HUES6 (cell line): ENCODE data around the gene KCTD21.
"Not testable (repeated sequence)": the region's sequence is repeated elsewhere in the genome, so short reads cannot be mapped to it uniquely, and the experiment has no call there.

Experiments used
- H3K27ac ChIP-seq: 2 replicates; pipeline ENCODE4 v1.7.0; 2013; ENCODE audit warnings: low read depth, mild to moderate bottlenecking, low read length, inconsistent platforms
- H3K27me3 ChIP-seq: 2 replicates; pipeline ENCODE4 v1.6.1; 2013; ENCODE audit warnings: low read length; ENCODE audit not compliant: control insufficient read depth, insufficient read depth
- H3K36me3 ChIP-seq: 2 replicates; pipeline ENCODE4 v1.6.1; 2013; ENCODE audit warnings: low read length; ENCODE audit not compliant: control insufficient read depth, insufficient read depth
- H3K4me1 ChIP-seq: 2 replicates; pipeline ENCODE4 v1.6.1; 2013; ENCODE audit warnings: low read length; ENCODE audit not compliant: control insufficient read depth, insufficient read depth
- H3K4me3 ChIP-seq: 2 replicates; pipeline ENCODE4 v1.5.1; 2013; ENCODE audit warnings: low read depth, low read length
- H3K9ac ChIP-seq: one replicate; pipeline ENCODE4 v1.6.1; 2013; ENCODE audit warnings: mild to moderate bottlenecking, low read length
- H3K9me3 ChIP-seq: 2 replicates; pipeline ENCODE4 v1.6.1; 2013; ENCODE audit warnings: low read depth, low read length; ENCODE audit not compliant: control insufficient read depth, insufficient read depth

The KCTD21 gene

DNA sequence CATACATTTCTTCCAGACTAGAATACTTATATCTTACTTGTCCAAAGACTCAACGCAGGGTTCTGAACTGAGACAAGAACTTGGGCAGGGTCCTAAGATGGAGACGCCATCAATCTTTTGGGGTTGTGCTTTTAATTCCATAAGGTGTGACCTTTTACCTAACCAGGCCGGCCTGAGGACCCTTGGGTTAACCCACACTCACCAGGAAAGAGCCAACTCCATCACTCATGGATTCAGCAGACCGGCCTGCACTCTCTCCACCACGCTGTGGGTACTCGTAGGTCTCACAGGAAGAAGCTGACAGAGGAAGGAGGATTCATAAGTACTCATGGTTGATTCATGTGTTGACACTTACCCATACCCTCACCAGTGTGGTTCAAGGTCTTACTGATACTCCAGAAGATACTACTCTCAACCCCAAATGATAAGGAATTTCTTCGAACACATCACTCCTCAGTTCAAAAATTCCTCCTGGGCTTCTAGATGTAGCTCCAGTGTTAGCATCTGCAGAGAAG is 36.5 kb upstream of the KCTD21 start:
- Histone ChIP-seq H3K9me3 (no peaks in the 10 kb centered on the region), H3K36me3 (peaks cover 42% of the 10 kb centered on the region), H3K4me1 (no peaks in the 10 kb centered on the region), H3K27me3 (no peaks in the 10 kb centered on the region), H3K9ac (no peak overlapping the region), H3K4me3 (no peak overlapping the region), H3K27ac (no peak overlapping the region)

DNA sequence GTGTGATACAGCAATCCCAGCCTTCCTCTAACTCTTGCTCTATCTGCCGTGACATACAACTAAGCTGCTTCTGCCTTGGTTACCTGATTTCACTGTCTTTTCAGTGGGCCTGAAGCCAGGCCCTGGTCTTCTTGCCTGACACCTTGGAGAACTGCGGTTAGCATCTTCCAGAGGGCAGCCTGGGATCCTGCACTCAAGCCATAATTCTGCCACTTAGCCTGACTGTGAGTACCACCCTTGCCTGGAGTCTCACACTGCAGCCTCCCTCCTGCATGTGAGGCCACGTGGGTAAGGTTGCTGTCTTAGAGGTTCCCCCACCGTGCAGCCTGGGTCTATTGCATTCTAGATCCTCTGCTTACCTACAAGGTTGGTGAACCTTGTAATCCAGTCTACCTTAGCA is 36.1 kb upstream of the KCTD21 start:
- no peak overlapping the region for H3K9ac ChIP-seq
- H3K9me3 ChIP-seq = no peaks in the 10 kb centered on the region
- no peak overlapping the region for H3K4me3 ChIP-seq
- H3K27me3 ChIP-seq = no peaks in the 10 kb centered on the region
- no peak overlapping the region for H3K27ac ChIP-seq
- H3K36me3 ChIP-seq = peaks cover 46% of the 10 kb centered on the region
- H3K4me1 ChIP-seq = no peaks in the 10 kb centered on the region

DNA sequence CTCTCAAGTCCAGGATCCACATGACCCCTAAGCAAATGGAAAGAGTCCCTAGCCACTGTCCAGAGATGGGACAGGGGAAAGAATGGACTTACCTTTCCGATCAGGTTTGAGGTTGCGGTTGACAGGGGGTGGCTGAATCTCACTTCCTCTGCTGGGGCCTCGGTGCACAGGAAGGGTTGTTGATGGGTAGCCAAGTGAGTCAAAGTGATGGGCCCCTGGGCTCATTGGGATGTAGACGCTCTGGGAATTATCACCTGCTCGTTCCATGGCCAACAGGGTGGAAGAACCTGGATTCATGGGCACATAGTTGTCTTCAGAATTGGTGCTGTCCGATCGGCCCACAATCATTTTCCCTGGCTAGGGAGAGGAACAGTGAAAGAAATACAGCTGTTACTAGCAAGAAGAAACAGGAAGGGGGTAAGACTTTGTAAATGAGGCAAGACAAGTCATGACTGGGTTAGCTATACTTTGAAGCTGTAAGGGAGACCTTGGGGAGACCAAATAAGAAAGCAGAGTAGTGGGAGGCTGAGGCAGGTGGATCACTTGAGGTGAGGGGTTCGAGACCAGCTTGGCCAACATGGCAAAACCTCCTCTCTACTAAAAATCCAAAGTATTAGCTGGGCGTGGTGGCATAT is 35.0 kb upstream of the KCTD21 start:
- Histone ChIP-seq H3K27me3 (no peaks in the 10 kb centered on the region), H3K36me3 (peaks cover 56% of the 10 kb centered on the region), H3K27ac (no peak overlapping the region), H3K9ac (no peak overlapping the region), H3K4me3 (no peak overlapping the region), H3K4me1 (no peaks in the 10 kb centered on the region), H3K9me3 (no peaks in the 10 kb centered on the region)

DNA sequence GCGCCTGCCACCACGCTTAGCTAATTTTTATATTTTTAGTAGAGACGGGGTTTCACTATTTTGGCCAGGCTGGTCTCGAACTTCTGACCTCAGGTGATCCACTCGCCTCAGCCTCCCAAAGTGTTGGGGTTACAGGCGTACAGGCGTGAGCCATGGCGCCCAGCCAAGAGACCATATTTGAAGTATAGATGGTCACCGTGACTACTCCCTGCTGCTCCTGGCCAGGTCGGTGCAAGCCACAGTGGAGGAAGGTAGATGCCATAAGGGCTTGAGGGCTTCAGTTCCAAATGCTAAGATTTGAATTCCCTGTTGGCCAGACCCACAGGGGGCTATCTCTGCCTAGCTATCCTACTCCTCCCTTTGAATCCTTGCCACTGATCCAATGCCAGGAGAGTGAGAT is 34.3 kb upstream of the KCTD21 start:
- H3K36me3 ChIP-seq = peaks cover 58% of the 10 kb centered on the region
- H3K27me3 ChIP-seq, H3K4me3 ChIP-seq, H3K4me1 ChIP-seq, H3K27ac ChIP-seq, H3K9me3 ChIP-seq, H3K9ac ChIP-seq: not testable (repeated sequence)

DNA sequence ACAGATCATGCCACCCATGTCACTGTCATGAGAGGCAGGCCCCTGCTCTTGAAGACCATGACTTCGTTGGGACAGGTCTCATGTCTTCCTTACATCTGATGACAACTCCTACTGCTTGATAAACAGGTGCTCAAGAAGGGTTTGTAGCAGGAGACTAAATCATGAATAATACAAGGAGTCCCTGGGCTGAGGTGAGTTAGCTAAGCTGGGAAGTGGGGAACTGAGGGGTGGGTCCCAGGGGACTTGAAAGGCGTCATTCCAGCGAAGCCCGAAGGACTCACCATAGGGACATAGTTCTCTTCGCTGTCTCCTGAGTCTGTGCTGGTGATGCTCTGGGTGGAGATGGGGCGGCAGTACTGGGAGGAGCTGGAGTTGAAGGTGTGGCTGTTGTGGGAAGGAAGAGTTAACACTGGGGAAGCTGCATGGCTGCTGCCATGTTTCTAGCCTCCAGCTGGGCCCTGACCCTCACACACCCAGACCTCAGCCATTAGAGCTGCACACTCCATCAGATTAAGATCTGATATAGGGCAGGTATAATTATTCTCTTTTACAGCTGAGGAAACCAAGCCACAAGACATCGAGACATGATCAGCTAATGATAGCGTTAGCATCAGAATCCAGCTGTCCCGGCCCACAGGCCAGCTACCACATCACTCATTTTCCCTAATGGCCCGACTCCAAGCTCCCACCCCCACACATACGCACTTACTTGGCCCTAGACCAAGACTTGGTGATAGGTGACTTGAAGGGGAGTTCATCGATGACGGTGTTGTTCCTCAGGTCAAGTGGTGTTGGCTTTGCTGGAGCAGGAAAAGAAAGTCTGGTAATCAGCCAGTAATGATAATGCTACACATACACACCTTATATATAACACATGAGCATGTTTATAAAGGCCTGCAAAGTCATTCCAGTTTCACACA is 33.2 kb upstream of the KCTD21 start:
- peaks cover 58% of the 10 kb centered on the region for H3K36me3 ChIP-seq
- no peaks in the 10 kb centered on the region for H3K4me1 ChIP-seq
- no peaks in the 10 kb centered on the region for H3K9me3 ChIP-seq
- H3K9ac ChIP-seq = no peak overlapping the region
- no peak overlapping the region for H3K4me3 ChIP-seq
- H3K27ac ChIP-seq = no peak overlapping the region
- H3K27me3 ChIP-seq = no peaks in the 10 kb centered on the region

DNA sequence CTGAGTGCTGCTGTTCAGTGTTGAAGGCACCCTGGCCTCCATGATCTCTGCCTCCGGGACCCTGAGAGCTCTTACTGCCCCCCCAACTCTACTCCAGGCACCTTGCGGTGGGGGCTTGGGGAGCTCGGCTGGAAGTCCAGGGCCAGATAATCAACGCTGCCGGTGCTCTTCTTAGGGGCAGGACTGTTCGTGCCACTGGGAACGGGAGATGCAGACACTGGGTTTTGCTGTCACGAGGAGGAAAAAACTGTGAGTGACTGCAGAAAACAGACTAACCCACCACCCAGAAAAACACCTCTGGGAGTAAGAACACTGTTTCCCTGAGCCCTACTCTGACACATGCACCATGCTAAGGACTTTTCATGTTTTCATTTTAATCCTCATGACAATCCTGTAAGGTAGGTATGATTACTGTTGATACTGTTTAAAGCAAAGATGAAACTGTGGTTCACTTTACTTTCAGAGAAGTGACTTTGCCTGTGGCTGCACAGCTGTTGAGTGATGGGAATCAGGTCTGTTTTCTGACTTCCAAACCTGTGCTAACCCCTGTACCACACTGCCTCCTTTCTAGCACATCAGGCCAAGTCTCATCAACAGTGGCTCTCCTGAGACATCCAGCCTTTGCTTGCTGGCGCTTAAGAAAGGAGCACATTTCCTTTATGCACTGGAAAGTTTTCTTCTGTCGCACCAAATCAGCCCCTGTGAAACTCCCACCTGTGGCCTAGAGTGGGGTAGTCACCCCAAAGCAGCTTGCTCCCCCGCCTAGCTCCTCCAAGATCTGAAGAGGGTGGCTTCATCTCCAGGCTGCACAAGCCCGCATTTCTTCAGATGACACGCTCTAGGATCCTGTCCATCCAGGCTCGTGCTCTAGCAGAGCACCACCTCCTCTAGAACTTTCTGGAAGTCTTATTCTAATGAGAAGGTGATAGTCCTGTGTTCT is 32.1 kb upstream of the KCTD21 start:
- Histone ChIP-seq H3K9ac (no peak overlapping the region), H3K9me3 (no peaks in the 10 kb centered on the region), H3K4me3 (no peak overlapping the region), H3K27ac (no peak overlapping the region), H3K27me3 (no peaks in the 10 kb centered on the region), H3K4me1 (no peaks in the 10 kb centered on the region), H3K36me3 (peaks cover 63% of the 10 kb centered on the region)

DNA sequence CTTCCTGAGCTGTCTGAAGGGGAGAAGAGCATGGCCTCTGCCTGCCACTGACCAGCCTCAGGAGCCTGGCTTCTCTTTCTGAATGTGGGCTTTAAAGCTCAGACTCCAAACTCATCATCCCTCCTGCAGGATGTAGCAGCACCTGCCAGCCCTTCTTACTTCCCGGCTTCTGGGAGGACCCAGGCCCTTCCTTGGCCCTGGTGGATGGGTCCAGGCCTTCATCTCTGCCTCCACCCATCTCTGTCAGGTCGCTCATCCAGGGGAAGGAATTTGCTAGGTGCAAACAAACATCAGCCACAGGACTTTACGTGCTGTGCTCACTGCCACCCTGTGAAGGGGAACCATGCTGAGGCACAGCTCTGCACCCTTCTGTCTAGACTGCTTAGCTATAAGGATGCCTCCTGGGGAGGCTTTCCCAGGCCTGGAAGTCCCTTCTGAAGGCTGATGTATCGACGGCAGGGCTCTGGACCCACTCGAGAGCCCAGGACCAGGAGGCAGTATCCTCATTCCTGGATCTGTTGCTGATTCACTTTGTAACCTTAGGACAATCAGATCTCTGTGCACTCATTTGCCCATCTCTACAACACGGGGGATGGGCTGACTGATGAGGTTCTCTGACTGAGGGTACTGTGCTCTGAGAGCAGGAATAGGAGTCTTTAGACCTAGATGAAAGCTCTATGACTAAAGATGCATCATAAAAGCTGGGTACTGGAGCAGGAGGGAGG is 31.2 kb upstream of the KCTD21 start:
- no peak overlapping the region for H3K27ac ChIP-seq
- H3K9me3 ChIP-seq = no peaks in the 10 kb centered on the region
- no peaks in the 10 kb centered on the region for H3K4me1 ChIP-seq
- H3K9ac ChIP-seq = no peak overlapping the region
- no peaks in the 10 kb centered on the region for H3K27me3 ChIP-seq
- H3K36me3 ChIP-seq = peaks cover 64% of the 10 kb centered on the region
- H3K4me3 ChIP-seq = no peak overlapping the region

DNA sequence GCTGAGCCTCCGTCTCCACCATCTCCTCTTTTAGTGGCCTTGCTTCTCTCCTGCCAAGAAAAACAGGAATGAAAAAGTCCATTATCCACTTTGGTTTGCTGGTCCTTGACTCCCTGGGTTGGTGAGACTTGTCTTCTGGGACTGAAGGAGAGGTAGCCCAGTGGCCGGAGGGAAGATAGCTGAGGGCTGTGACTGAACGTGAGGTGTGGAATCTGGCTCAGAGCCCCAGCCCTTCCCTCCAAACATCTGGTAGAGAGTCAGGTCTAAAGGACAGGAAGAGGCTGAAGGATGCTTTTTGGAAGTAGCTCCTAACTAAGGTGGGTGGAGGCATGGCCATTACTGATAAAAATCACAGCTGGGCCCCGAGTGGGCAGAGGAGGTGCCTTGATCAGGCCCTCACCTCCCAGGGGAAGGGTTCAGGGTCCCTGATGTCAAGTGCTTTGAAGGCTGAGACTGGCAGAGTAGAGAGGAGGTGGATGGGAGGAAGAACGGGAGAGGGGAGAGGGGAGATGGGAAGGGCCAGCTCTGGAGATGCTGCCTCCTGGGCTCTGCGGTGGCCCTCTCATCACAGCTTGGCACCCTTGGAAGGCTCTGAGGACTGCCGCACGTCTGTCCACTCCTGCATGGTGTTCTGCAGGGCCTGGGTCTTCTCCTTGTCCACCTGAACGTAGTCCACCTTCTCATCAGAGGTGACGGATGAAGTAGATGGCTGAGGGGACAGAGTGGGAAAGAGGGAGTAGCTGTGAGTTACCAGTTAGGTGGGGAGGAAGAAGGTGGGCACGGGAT is 30.5 kb upstream of the KCTD21 start:
- Histone ChIP-seq H3K27ac (no peak overlapping the region), H3K9ac (no peak overlapping the region), H3K9me3 (no peaks in the 10 kb centered on the region), H3K4me1 (no peaks in the 10 kb centered on the region), H3K27me3 (no peaks in the 10 kb centered on the region), H3K4me3 (no peak overlapping the region), H3K36me3 (peaks cover 62% of the 10 kb centered on the region)

DNA sequence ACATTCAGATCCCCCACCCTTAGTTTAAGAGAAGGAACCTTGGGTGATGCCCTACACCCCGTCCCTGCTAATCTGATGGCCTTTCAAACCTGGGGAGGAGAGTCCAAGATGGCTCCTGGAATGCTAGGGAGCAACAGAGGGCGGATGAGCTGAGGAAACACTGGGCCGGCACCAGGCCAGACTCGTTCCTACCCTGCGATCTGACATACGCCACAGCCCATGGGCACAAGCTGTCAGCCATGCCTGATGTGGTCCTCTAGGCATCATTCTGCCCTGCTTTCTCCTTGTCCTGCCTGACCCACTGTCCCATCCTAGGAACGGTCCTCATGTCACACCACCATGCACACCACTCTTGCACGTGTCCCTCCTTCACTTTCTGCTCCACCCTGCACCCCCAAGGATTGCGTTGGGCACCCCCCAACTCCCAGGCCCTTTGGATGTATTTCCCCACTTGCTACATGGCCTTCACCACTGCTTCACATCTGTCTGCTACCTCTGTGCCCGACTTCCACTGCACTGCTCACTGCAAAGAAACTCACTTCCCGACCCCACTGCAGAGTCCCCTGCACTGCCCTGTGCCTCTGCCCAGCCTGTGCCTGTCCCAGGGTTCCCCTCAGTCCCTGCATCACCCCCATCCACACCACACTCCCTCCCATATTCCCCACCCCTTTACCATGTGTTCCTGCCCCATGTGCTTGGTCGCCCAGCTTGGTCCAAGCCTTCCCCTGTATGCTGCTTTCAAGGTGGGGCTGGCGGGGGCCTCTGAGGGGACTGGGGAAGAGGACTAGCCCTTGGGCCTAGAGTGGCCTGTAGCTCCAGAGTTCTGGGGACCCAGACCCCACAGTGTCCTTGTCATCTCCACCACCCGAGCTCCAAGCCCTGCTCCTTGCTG is 29.5 kb upstream of the KCTD21 start:
- no peak overlapping the region for H3K27ac ChIP-seq
- no peak overlapping the region for H3K9ac ChIP-seq
- H3K27me3 ChIP-seq = no peaks in the 10 kb centered on the region
- H3K9me3 ChIP-seq = no peaks in the 10 kb centered on the region
- H3K36me3 ChIP-seq = peaks cover 61% of the 10 kb centered on the region
- H3K4me3 ChIP-seq = no peak overlapping the region
- H3K4me1 ChIP-seq = no peaks in the 10 kb centered on the region
